ENCODE results near the gene RFNG. TPM values are rescaled to one million over a fixed set of nuclear protein-coding genes. Genes with fewer than 3 reads are reported as not detected.

Gene RFNG
- total and polyA plus RNA-seq, 2 of the 13 experiments (the other 11 are each of a cell fraction or from before 2014, with no cell fraction given), result 61.4 to 64.0 TPM

DNA sequence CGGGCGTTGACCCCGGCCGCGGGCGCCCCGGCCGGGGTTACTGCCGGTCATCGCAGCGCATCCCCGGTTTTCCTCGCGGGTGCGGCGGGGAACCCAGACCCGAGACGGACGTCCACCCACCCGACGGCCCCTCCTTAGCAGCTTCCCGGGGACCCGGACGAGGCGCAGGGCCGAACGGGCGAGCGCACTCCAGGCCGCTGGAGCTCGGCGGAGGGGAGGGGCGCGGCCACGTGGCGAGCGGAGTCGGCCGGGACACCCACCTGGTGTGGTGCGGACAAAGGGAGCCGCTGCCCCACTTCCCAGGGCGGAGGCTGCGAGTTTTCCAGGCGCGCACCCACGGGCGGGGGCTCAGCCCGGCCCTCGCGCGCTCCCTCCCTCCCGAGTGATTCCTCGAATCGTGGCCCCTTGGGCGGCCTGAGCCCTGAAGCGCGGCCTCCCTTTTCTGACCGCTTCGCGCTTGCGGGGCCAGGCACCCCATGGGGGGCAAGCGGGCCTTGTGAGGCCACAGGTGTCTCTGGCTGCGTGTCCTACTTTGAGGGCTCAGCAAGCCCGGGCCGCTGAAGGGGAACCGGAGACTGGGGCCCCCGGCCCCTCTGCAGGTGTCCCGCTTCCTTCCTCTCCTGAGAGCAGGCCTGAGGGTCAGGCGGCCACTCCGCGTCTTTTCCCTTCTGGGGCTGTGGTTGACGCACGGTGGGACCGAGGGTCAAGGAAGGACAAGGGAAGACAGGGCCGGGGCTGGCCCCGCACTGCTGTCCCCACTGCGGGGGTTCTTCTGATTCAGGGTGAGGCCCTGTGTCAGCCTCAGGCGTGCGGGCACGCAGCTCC is 47.5 kb upstream of the RFNG start (continued):
- TF ChIP-seq, protein P1, sequence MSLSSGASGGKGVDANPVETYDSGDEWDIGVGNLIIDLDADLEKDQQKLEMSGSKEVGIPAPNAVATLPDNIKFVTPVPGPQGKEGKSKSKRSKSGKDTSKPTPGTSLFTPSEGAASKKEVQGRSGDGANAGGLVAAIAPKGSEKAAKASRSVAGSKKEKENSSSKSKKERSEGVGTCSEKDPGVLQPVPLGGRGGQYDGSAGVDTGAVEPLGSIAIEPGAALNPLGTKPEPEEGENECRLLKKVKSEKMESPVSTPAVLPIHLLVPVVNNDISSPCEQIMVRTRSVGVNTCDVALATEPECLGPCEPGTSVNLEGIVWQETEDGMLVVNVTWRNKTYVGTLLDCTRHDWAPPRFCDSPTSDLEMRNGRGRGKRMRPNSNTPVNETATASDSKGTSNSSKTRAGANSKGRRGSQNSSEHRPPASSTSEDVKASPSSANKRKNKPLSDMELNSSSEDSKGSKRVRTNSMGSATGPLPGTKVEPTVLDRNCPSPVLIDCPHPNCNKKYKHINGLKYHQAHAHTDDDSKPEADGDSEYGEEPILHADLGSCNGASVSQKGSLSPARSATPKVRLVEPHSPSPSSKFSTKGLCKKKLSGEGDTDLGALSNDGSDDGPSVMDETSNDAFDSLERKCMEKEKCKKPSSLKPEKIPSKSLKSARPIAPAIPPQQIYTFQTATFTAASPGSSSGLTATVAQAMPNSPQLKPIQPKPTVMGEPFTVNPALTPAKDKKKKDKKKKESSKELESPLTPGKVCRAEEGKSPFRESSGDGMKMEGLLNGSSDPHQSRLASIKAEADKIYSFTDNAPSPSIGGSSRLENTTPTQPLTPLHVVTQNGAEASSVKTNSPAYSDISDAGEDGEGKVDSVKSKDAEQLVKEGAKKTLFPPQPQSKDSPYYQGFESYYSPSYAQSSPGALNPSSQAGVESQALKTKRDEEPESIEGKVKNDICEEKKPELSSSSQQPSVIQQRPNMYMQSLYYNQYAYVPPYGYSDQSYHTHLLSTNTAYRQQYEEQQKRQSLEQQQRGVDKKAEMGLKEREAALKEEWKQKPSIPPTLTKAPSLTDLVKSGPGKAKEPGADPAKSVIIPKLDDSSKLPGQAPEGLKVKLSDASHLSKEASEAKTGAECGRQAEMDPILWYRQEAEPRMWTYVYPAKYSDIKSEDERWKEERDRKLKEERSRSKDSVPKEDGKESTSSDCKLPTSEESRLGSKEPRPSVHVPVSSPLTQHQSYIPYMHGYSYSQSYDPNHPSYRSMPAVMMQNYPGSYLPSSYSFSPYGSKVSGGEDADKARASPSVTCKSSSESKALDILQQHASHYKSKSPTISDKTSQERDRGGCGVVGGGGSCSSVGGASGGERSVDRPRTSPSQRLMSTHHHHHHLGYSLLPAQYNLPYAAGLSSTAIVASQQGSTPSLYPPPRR (CRISPR knock-in tag; IDR thresholded peaks at IDR 0.05; ENCODE audit: borderline replicate concordance), result no peak
- TF ChIP-seq ARNT2 (CRISPR knock-in tag; IDR thresholded peaks at IDR 0.05; ENCODE audit: low read depth) (no peak), GATA4 (IDR thresholded peaks at IDR 0.05; ENCODE audit: borderline replicate concordance, low read depth) (no peak), ZNF367 (CRISPR knock-in tag; IDR thresholded peaks at IDR 0.05; ENCODE audit: borderline replicate concordance) (no peak), TBL1XR1 (IDR thresholded peaks at IDR 0.05; ENCODE audit: borderline replicate concordance, low read length, partially characterized antibody) (no peak), MIER3 (CRISPR knock-in tag; IDR thresholded peaks at IDR 0.05; ENCODE audit: borderline replicate concordance) (no peak), ZNF709 (CRISPR knock-in tag; IDR thresholded peaks at IDR 0.05) (no peak), ZNF282 (IDR thresholded peaks at IDR 0.05; ENCODE audit: partially characterized antibody) (no peak), JUND (CRISPR knock-in tag; IDR thresholded peaks at IDR 0.05) (no peak; the same call in 1 of the 2 replicates), PHF5A (CRISPR knock-in tag; IDR thresholded peaks at IDR 0.05; ENCODE audit: low read depth, unreplicated experiment) (peak; percentile 23), CHD2 (IDR thresholded peaks at IDR 0.05; ENCODE audit: low read depth, low read length) (no peak), ZNF589 (CRISPR knock-in tag; conservative IDR thresholded peaks at IDR 0.05) (no peak; the same call in 1 of the 2 replicates)
- TF ChIP-seq, protein P2, sequence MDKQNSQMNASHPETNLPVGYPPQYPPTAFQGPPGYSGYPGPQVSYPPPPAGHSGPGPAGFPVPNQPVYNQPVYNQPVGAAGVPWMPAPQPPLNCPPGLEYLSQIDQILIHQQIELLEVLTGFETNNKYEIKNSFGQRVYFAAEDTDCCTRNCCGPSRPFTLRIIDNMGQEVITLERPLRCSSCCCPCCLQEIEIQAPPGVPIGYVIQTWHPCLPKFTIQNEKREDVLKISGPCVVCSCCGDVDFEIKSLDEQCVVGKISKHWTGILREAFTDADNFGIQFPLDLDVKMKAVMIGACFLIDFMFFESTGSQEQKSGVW (CRISPR knock-in tag; IDR thresholded peaks at IDR 0.05; ENCODE audit: borderline replicate concordance), result no peak
- TF ChIP-seq, protein P3, sequence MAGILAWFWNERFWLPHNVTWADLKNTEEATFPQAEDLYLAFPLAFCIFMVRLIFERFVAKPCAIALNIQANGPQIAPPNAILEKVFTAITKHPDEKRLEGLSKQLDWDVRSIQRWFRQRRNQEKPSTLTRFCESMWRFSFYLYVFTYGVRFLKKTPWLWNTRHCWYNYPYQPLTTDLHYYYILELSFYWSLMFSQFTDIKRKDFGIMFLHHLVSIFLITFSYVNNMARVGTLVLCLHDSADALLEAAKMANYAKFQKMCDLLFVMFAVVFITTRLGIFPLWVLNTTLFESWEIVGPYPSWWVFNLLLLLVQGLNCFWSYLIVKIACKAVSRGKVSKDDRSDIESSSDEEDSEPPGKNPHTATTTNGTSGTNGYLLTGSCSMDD (CRISPR knock-in tag; IDR thresholded peaks at IDR 0.05), result no peak
